H9 (cell line): ENCODE data around the gene GSX2. TPM values are rescaled to one million over a fixed set of nuclear protein-coding genes. Genes with fewer than 3 reads are reported as not detected.

Experiments
- DNase-seq: peaks from one replicate; pipeline ENCODE4 v3.0.0-alpha.2; 2017
- H2AFZ ChIP-seq: one replicate; pipeline ENCODE4 v1.6.1; 2013; ENCODE audit warnings: mild to moderate bottlenecking, low read length, control low read depth, moderate library complexity
- H2AK5ac ChIP-seq: 2 replicates; pipeline ENCODE4 v1.6.1; 2013; ENCODE audit warnings: low read length, control low read depth, mixed read lengths; ENCODE audit not compliant: insufficient read length
- H2BK120ac ChIP-seq: one replicate; pipeline ENCODE4 v1.6.1; 2013; ENCODE audit warnings: low read depth, mild to moderate bottlenecking, low read length, control low read depth, inconsistent platforms; ENCODE audit not compliant: poor library complexity, severe bottlenecking
- H2BK12ac ChIP-seq: 2 replicates; pipeline ENCODE4 v1.6.1; 2013; ENCODE audit warnings: low read length, control low read depth, mixed read lengths, low read depth; ENCODE audit not compliant: insufficient read length
- H2BK15ac ChIP-seq: 2 replicates; pipeline ENCODE4 v1.6.1; 2013; ENCODE audit warnings: low read depth, low read length, control low read depth
- H2BK20ac ChIP-seq: one replicate; pipeline ENCODE4 v1.6.1; 2013; ENCODE audit warnings: low read depth, mild to moderate bottlenecking, low read length, control low read depth, inconsistent platforms; ENCODE audit not compliant: poor library complexity, severe bottlenecking
- H2BK5ac ChIP-seq: 2 replicates; pipeline ENCODE4 v1.6.1; 2013; ENCODE audit warnings: low read length, control low read depth, mixed read lengths; ENCODE audit not compliant: insufficient read length
- H3K14ac ChIP-seq: 2 replicates; pipeline ENCODE4 v1.6.1; 2013; ENCODE audit warnings: low read length, control low read depth; ENCODE audit not compliant: insufficient read depth
- H3K18ac ChIP-seq: 2 replicates; pipeline ENCODE4 v1.6.1; 2013; ENCODE audit warnings: low read depth, mild to moderate bottlenecking, mixed read lengths, low read length, control low read depth; ENCODE audit not compliant: insufficient read length
- H3K23ac ChIP-seq: 2 replicates; pipeline ENCODE4 v1.6.1; 2013; ENCODE audit warnings: low read length, control low read depth, mixed read lengths, low read depth; ENCODE audit not compliant: insufficient read length
- H3K23me2 ChIP-seq: 2 replicates; pipeline ENCODE4 v1.6.1; 2013; ENCODE audit warnings: low read depth, mild to moderate bottlenecking, mixed read lengths, low read length, control low read depth; ENCODE audit not compliant: insufficient read length, poor library complexity, severe bottlenecking
- H3K27ac ChIP-seq: 2 replicates; pipeline ENCODE4 v1.5.1; 2013; ENCODE audit warnings: low read length, control low read depth, mixed read lengths, low read depth; ENCODE audit not compliant: insufficient read length
- H3K27me3 ChIP-seq: 2 replicates; pipeline ENCODE4 v1.6.1; 2013; ENCODE audit warnings: low read length, control low read depth, inconsistent platforms; ENCODE audit not compliant: insufficient read depth
- H3K4ac ChIP-seq: 2 replicates; pipeline ENCODE4 v1.6.1; 2013; ENCODE audit warnings: low read depth, mild to moderate bottlenecking, control low read depth, inconsistent platforms, low read length, moderate library complexity
- H3K4me1 ChIP-seq: 2 replicates; pipeline ENCODE4 v1.6.1; 2013; ENCODE audit warnings: low read length, control low read depth, inconsistent platforms; ENCODE audit not compliant: insufficient read depth
- H3K4me2 ChIP-seq: 2 replicates; pipeline ENCODE4 v1.6.1; 2013; ENCODE audit warnings: low read length, control low read depth, mixed read lengths; ENCODE audit not compliant: insufficient read length, insufficient read depth
- H3K56ac ChIP-seq: 2 replicates; pipeline ENCODE4 v1.6.1; 2013; ENCODE audit warnings: low read depth, mild to moderate bottlenecking, mixed read lengths, low read length, control low read depth; ENCODE audit not compliant: insufficient read length
- H3K79me1 ChIP-seq: 2 replicates; pipeline ENCODE4 v1.6.1; 2013; ENCODE audit warnings: low read depth, mild to moderate bottlenecking, moderate library complexity, low read length, control low read depth, inconsistent platforms; ENCODE audit not compliant: insufficient read depth, poor library complexity, severe bottlenecking
- H3K79me2 ChIP-seq: 2 replicates; pipeline ENCODE4 v1.6.1; 2013; ENCODE audit warnings: low read length, control low read depth, inconsistent platforms; ENCODE audit not compliant: insufficient read depth
- H3K9ac ChIP-seq: 2 replicates; pipeline ENCODE4 v1.6.1; 2013; ENCODE audit warnings: low read length, control low read depth, mixed read lengths; ENCODE audit not compliant: insufficient read length; ENCODE audit errors: extremely low read depth
- H3K9me3 ChIP-seq: one replicate; pipeline ENCODE4 v1.6.1; 2013; ENCODE audit warnings: low read depth, low read length, inconsistent platforms; ENCODE audit not compliant: control insufficient read depth
- H3T11ph ChIP-seq: one replicate; pipeline ENCODE4 v1.6.1; 2013; ENCODE audit warnings: mild to moderate bottlenecking, low read length, control low read depth, inconsistent platforms
- H4K20me1 ChIP-seq: one replicate; pipeline ENCODE4 v1.6.1; 2013; ENCODE audit not compliant: control insufficient read depth, insufficient read length, insufficient read depth
- H4K5ac ChIP-seq: 2 replicates; pipeline ENCODE4 v1.6.1; 2013; ENCODE audit warnings: low read depth, mild to moderate bottlenecking, mixed read lengths, low read length, control low read depth; ENCODE audit not compliant: insufficient read length
- H4K8ac ChIP-seq: replicated peaks from 2 replicates; pipeline ENCODE4 v1.6.1; 2013; ENCODE audit warnings: low read length, control low read depth, mixed read lengths, low read depth; ENCODE audit not compliant: insufficient read length
- H4K91ac ChIP-seq: 2 replicates; pipeline ENCODE4 v1.6.1; 2013; ENCODE audit warnings: low read depth, mild to moderate bottlenecking, moderate library complexity, mixed read lengths, low read length, control low read depth; ENCODE audit not compliant: insufficient read length
- H3K27ac Mint-ChIP-seq, 3 experiments: 2 replicates in 2 of 3; 3 replicates in 1 of 3; pipeline ENCODE4 v1.8.0; 2020 to 2021; ENCODE audit warnings: mixed read lengths in 3 of 3, mild to moderate bottlenecking in 1 of 3, moderate library complexity in 1 of 3
- H3K27me3 Mint-ChIP-seq: 2 replicates; pipeline ENCODE4 v1.8.0; 2021; ENCODE audit warnings: low read depth, mild to moderate bottlenecking, moderate library complexity, mixed read lengths
- H3K36me3 Mint-ChIP-seq, 3 experiments: 2 replicates in 2 of 3; 3 replicates in 1 of 3; pipeline ENCODE4 v1.8.0; 2020 to 2021; ENCODE audit warnings: low read depth in 3 of 3, mixed read lengths in 3 of 3; ENCODE audit not compliant: insufficient read depth in 1 of 3
- H3K4me1 Mint-ChIP-seq, 2 experiments: 2 replicates each; pipeline ENCODE4 v1.8.0; 2020; ENCODE audit warnings: mixed read lengths in 2 of 2
- H3K4me3 Mint-ChIP-seq, 2 experiments: 2 replicates in 1 of 2; 3 replicates in 1 of 2; pipeline ENCODE4 v1.8.0; 2020 to 2021; ENCODE audit warnings: mild to moderate bottlenecking in 2 of 2, mixed read lengths in 2 of 2, moderate library complexity in 1 of 2
- H3K9me3 Mint-ChIP-seq, 2 experiments: 2 replicates in 1 of 2; 3 replicates in 1 of 2; pipeline ENCODE4 v1.8.0; 2020; ENCODE audit warnings: mild to moderate bottlenecking in 2 of 2, mixed read lengths in 2 of 2, moderate library complexity in 1 of 2
- WGBS: extraction: QIAGEN DNeasy Blood & Tissue Kit; methylation state at CpG from one replicate; pipeline ENCODE4 v1.1.7; 2013; ENCODE audit warnings: missing lambda C conversion rate, low lambda C conversion rate, mixed read lengths; ENCODE audit not compliant: insufficient read length; ENCODE audit errors: extremely low coverage; 5-methylcytosine and 5-hydroxymethylcytosine counted together
- total RNA-seq: library from RNA; stranded (reverse); gene quantifications from 2 replicates; pipeline ENCODE4 v1.2.1, GENCODE V29; 2021
- TF ChIP-seq, protein P1 (sequence below): fragments of 200-600 bp; sonication (generic); conservative IDR thresholded peaks from 3 replicates; pipeline ENCODE4 v1.8.0; 2021; ENCODE audit warnings: antibody characterized with exemption, mild to moderate bottlenecking

The GSX2 gene
- total RNA-seq, 1 experiment from 2014 or later = not detected

GRCh38 chr4:54098375-54098774 is 1.6 kb upstream of the GSX2 start:
- no peak overlapping the region for H2AK5ac ChIP-seq
- H3K18ac ChIP-seq = no peak overlapping the region
- H3K36me3 Mint-ChIP-seq = no peaks in the 10 kb centered on the region
- H3K4ac ChIP-seq = no peak overlapping the region
- no peak overlapping the region for H4K91ac ChIP-seq
- H3K27me3 Mint-ChIP-seq = peaks cover 100% of the 10 kb centered on the region
- H3K4me1 ChIP-seq = peaks cover 10% of the 10 kb centered on the region
- H3K4me3 Mint-ChIP-seq = peak overlapping the region in 1 of 2 experiments; percentile 78; a peak in 3 of 5 replicates
- no peak overlapping the region for H3K27ac Mint-ChIP-seq
- H3K27me3 ChIP-seq = peaks cover 90% of the 10 kb centered on the region
- no peaks in the 10 kb centered on the region for H3K79me2 ChIP-seq
- H3K23me2 ChIP-seq = peaks cover 20% of the 10 kb centered on the region
- no peak overlapping the region for H2BK12ac ChIP-seq
- WGBS = no CpG with 5 or more reads among the region's 5 CpGs
- H4K8ac ChIP-seq = no peak overlapping the region
- no peaks in the 10 kb centered on the region for H4K20me1 ChIP-seq
- no peak overlapping the region for H3K56ac ChIP-seq
- no peak overlapping the region for H4K5ac ChIP-seq
- H3K14ac ChIP-seq = no peak overlapping the region
- no peak overlapping the region for H3T11ph ChIP-seq
- peaks cover 63 to 85% of the 10 kb centered on the region in 2 experiments for H3K4me1 Mint-ChIP-seq
- H2BK120ac ChIP-seq = no peak overlapping the region
- H2BK15ac ChIP-seq = no peak overlapping the region
- H3K9ac ChIP-seq = no peak overlapping the region
- no peak overlapping the region for H2BK20ac ChIP-seq
- H3K23ac ChIP-seq = no peak overlapping the region
- H2BK5ac ChIP-seq = no peak overlapping the region
- H3K27ac ChIP-seq = no peak overlapping the region
- no peak for DNase-seq
- H3K4me2 ChIP-seq = peak overlapping the region; percentile 85
- H3K9me3 ChIP-seq = no peaks in the 10 kb centered on the region
- H3K79me1 ChIP-seq = no peaks in the 10 kb centered on the region
- TF ChIP-seq, protein P1, sequence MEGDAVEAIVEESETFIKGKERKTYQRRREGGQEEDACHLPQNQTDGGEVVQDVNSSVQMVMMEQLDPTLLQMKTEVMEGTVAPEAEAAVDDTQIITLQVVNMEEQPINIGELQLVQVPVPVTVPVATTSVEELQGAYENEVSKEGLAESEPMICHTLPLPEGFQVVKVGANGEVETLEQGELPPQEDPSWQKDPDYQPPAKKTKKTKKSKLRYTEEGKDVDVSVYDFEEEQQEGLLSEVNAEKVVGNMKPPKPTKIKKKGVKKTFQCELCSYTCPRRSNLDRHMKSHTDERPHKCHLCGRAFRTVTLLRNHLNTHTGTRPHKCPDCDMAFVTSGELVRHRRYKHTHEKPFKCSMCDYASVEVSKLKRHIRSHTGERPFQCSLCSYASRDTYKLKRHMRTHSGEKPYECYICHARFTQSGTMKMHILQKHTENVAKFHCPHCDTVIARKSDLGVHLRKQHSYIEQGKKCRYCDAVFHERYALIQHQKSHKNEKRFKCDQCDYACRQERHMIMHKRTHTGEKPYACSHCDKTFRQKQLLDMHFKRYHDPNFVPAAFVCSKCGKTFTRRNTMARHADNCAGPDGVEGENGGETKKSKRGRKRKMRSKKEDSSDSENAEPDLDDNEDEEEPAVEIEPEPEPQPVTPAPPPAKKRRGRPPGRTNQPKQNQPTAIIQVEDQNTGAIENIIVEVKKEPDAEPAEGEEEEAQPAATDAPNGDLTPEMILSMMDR = no peak
- no peak overlapping the region for H2AFZ ChIP-seq
- H3K9me3 Mint-ChIP-seq = peaks cover 0 to 6% of the 10 kb centered on the region in 2 experiments; a peak in 1 of 5 replicates
